Esophagus muscularis mucosa (tissue), 3 donors: ENCODE results near the gene MSANTD2.

Source experiments
- CTCF ChIP-seq, 3 experiments: fragments of 200-600 bp in 2 of 3; fragments of 450-650 bp in 1 of 3; sonication (generic) in 2 of 3; IDR thresholded peaks; one replicate each; pipeline ENCODE4 v1.5.1; 2017 to 2019; ENCODE audit warnings: antibody characterized with exemption in 3 of 3, mild to moderate bottlenecking in 2 of 3, moderate library complexity in 1 of 3
- POLR2A ChIP-seq: fragments of 450-650 bp; IDR thresholded peaks from one replicate; pipeline ENCODE4 v1.6.1; 2017; ENCODE audit warnings: antibody characterized with exemption, moderate library complexity, mild to moderate bottlenecking, low read depth
- POLR2AphosphoS5 ChIP-seq, 2 donors: sonication (generic); formaldehyde crosslinking; IDR thresholded peaks; one replicate each; pipeline ENCODE4 v1.6.1; 2017; ENCODE audit warnings: antibody characterized with exemption in 2 of 2

GRCh38 chr11:124753205-124753604 lies 47.0 kb downstream of the MSANTD2 start:
- TF ChIP-seq POLR2A (no peak), CTCF (IDR thresholded peaks at IDR 0.05) (no peak), POLR2AphosphoS5 (IDR thresholded peaks at IDR 0.05) (no peak)
